Stimulated activated CD4-positive, alpha-beta T cell treated with anti-CD3 and anti-CD28 coated beads, Interleukin-2, amount 100 ng/mL, for 24 hours (primary cell): ENCODE results near the gene ASB10.

Experiments
- DNase-seq, 2 donors: peaks; one replicate each; pipeline ENCODE4 v3.0.0-alpha.2; 2020

ASB10 gene

GRCh38 chr7:151185762-151186639, 1.0 kb downstream of the ASB10 start:
- no peak for DNase-seq

GRCh38 chr7:151181011-151181431, 6.0 kb downstream of the ASB10 start:
- no peak for DNase-seq

- DNase-seq = no peak
Observed at GRCh38 chr7:151179946-151180345, 7.1 kb downstream of the ASB10 start.

- no peak for DNase-seq
Observed at GRCh38 chr7:151179287-151179860, 7.7 kb downstream of the ASB10 start.

GRCh38 chr7:151178831-151179230, 8.2 kb downstream of the ASB10 start:
- no peak for DNase-seq

GRCh38 chr7:151178236-151178635, 8.8 kb downstream of the ASB10 start:
- no peak for DNase-seq

- DNase-seq = no peak
Observed at GRCh38 chr7:151177310-151177709, 9.7 kb downstream of the ASB10 start.

GRCh38 chr7:151176401-151176800, 10.6 kb downstream of the ASB10 start:
- no peak for DNase-seq

- DNase-seq = no peak
Observed at GRCh38 chr7:151175793-151176311, 11.2 kb downstream of the ASB10 start.

- DNase-seq = no peak
Observed at GRCh38 chr7:151175047-151175792, 11.8 kb downstream of the ASB10 start.

- DNase-seq = peak in 1 of 2 donors; percentile 39
Observed at GRCh38 chr7:151174246-151175046, 12.6 kb downstream of the ASB10 start.

- DNase-seq = no peak
Observed at GRCh38 chr7:151173386-151174245, 13.4 kb downstream of the ASB10 start.

- peak; percentile 84 for DNase-seq
Observed at GRCh38 chr7:151172273-151173141, 14.5 kb downstream of the ASB10 start.

- no peak for DNase-seq
Observed at GRCh38 chr7:151168787-151169162, 18.3 kb downstream of the ASB10 start.

- DNase-seq = peak; percentile 67 to 74
Observed at GRCh38 chr7:151168003-151168786, 18.9 kb downstream of the ASB10 start.

GRCh38 chr7:151167197-151167961, 19.7 kb downstream of the ASB10 start, which contains the start of gene GBX1:
Gene GBX1 (minus strand): TSS chr7:151167694. CDS start chr7:151167548, 146 bp downstream.
- peak in 1 of 2 donors; percentile 25 for DNase-seq

GRCh38 chr7:151166629-151167196, 20.3 kb downstream of the ASB10 start:
- no peak for DNase-seq

- DNase-seq = no peak
Observed at GRCh38 chr7:151161757-151162156, 25.3 kb downstream of the ASB10 start.
